H9 (cell line): ENCODE measurements around the gene ZNF853. TPM values are rescaled to one million over a fixed set of nuclear protein-coding genes. Genes with fewer than 3 reads are reported as not detected.
A peak's percentile ranks its signal among the peaks of the same experiment; 100 is the strongest.

Source experiments
- DNase-seq: peaks from one replicate; pipeline ENCODE4 v3.0.0-alpha.2; 2017
- H2AFZ ChIP-seq: one replicate; pipeline ENCODE4 v1.6.1; 2013; ENCODE audit warnings: mild to moderate bottlenecking, low read length, control low read depth, moderate library complexity
- H2AK5ac ChIP-seq: 2 replicates; pipeline ENCODE4 v1.6.1; 2013; ENCODE audit warnings: low read length, control low read depth, mixed read lengths; ENCODE audit not compliant: insufficient read length
- H2BK120ac ChIP-seq: one replicate; pipeline ENCODE4 v1.6.1; 2013; ENCODE audit warnings: low read depth, mild to moderate bottlenecking, low read length, control low read depth, inconsistent platforms; ENCODE audit not compliant: poor library complexity, severe bottlenecking
- H2BK12ac ChIP-seq: 2 replicates; pipeline ENCODE4 v1.6.1; 2013; ENCODE audit warnings: low read length, control low read depth, mixed read lengths, low read depth; ENCODE audit not compliant: insufficient read length
- H2BK15ac ChIP-seq: 2 replicates; pipeline ENCODE4 v1.6.1; 2013; ENCODE audit warnings: low read depth, low read length, control low read depth
- H2BK20ac ChIP-seq: one replicate; pipeline ENCODE4 v1.6.1; 2013; ENCODE audit warnings: low read depth, mild to moderate bottlenecking, low read length, control low read depth, inconsistent platforms; ENCODE audit not compliant: poor library complexity, severe bottlenecking
- H2BK5ac ChIP-seq: 2 replicates; pipeline ENCODE4 v1.6.1; 2013; ENCODE audit warnings: low read length, control low read depth, mixed read lengths; ENCODE audit not compliant: insufficient read length
- H3K14ac ChIP-seq: 2 replicates; pipeline ENCODE4 v1.6.1; 2013; ENCODE audit warnings: low read length, control low read depth; ENCODE audit not compliant: insufficient read depth
- H3K18ac ChIP-seq: 2 replicates; pipeline ENCODE4 v1.6.1; 2013; ENCODE audit warnings: low read depth, mild to moderate bottlenecking, mixed read lengths, low read length, control low read depth; ENCODE audit not compliant: insufficient read length
- H3K23ac ChIP-seq: 2 replicates; pipeline ENCODE4 v1.6.1; 2013; ENCODE audit warnings: low read length, control low read depth, mixed read lengths, low read depth; ENCODE audit not compliant: insufficient read length
- H3K23me2 ChIP-seq: 2 replicates; pipeline ENCODE4 v1.6.1; 2013; ENCODE audit warnings: low read depth, mild to moderate bottlenecking, mixed read lengths, low read length, control low read depth; ENCODE audit not compliant: insufficient read length, poor library complexity, severe bottlenecking
- H3K27ac ChIP-seq: 2 replicates; pipeline ENCODE4 v1.5.1; 2013; ENCODE audit warnings: low read length, control low read depth, mixed read lengths, low read depth; ENCODE audit not compliant: insufficient read length
- H3K27me3 ChIP-seq: 2 replicates; pipeline ENCODE4 v1.6.1; 2013; ENCODE audit warnings: low read length, control low read depth, inconsistent platforms; ENCODE audit not compliant: insufficient read depth
- H3K4ac ChIP-seq: 2 replicates; pipeline ENCODE4 v1.6.1; 2013; ENCODE audit warnings: low read depth, mild to moderate bottlenecking, control low read depth, inconsistent platforms, low read length, moderate library complexity
- H3K4me1 ChIP-seq: 2 replicates; pipeline ENCODE4 v1.6.1; 2013; ENCODE audit warnings: low read length, control low read depth, inconsistent platforms; ENCODE audit not compliant: insufficient read depth
- H3K4me2 ChIP-seq: 2 replicates; pipeline ENCODE4 v1.6.1; 2013; ENCODE audit warnings: low read length, control low read depth, mixed read lengths; ENCODE audit not compliant: insufficient read length, insufficient read depth
- H3K56ac ChIP-seq: 2 replicates; pipeline ENCODE4 v1.6.1; 2013; ENCODE audit warnings: low read depth, mild to moderate bottlenecking, mixed read lengths, low read length, control low read depth; ENCODE audit not compliant: insufficient read length
- H3K79me1 ChIP-seq: 2 replicates; pipeline ENCODE4 v1.6.1; 2013; ENCODE audit warnings: low read depth, mild to moderate bottlenecking, moderate library complexity, low read length, control low read depth, inconsistent platforms; ENCODE audit not compliant: insufficient read depth, poor library complexity, severe bottlenecking
- H3K79me2 ChIP-seq: 2 replicates; pipeline ENCODE4 v1.6.1; 2013; ENCODE audit warnings: low read length, control low read depth, inconsistent platforms; ENCODE audit not compliant: insufficient read depth
- H3K9ac ChIP-seq: 2 replicates; pipeline ENCODE4 v1.6.1; 2013; ENCODE audit warnings: low read length, control low read depth, mixed read lengths; ENCODE audit not compliant: insufficient read length; ENCODE audit errors: extremely low read depth
- H3K9me3 ChIP-seq: one replicate; pipeline ENCODE4 v1.6.1; 2013; ENCODE audit warnings: low read depth, low read length, inconsistent platforms; ENCODE audit not compliant: control insufficient read depth
- H3T11ph ChIP-seq: one replicate; pipeline ENCODE4 v1.6.1; 2013; ENCODE audit warnings: mild to moderate bottlenecking, low read length, control low read depth, inconsistent platforms
- H4K20me1 ChIP-seq: one replicate; pipeline ENCODE4 v1.6.1; 2013; ENCODE audit not compliant: control insufficient read depth, insufficient read length, insufficient read depth
- H4K5ac ChIP-seq: 2 replicates; pipeline ENCODE4 v1.6.1; 2013; ENCODE audit warnings: low read depth, mild to moderate bottlenecking, mixed read lengths, low read length, control low read depth; ENCODE audit not compliant: insufficient read length
- H4K8ac ChIP-seq: replicated peaks from 2 replicates; pipeline ENCODE4 v1.6.1; 2013; ENCODE audit warnings: low read length, control low read depth, mixed read lengths, low read depth; ENCODE audit not compliant: insufficient read length
- H4K91ac ChIP-seq: 2 replicates; pipeline ENCODE4 v1.6.1; 2013; ENCODE audit warnings: low read depth, mild to moderate bottlenecking, moderate library complexity, mixed read lengths, low read length, control low read depth; ENCODE audit not compliant: insufficient read length
- H3K27ac Mint-ChIP-seq, 3 experiments: 2 replicates in 2 of 3; 3 replicates in 1 of 3; pipeline ENCODE4 v1.8.0; 2020 to 2021; ENCODE audit warnings: mixed read lengths in 3 of 3, mild to moderate bottlenecking in 1 of 3, moderate library complexity in 1 of 3
- H3K27me3 Mint-ChIP-seq: 2 replicates; pipeline ENCODE4 v1.8.0; 2021; ENCODE audit warnings: low read depth, mild to moderate bottlenecking, moderate library complexity, mixed read lengths
- H3K36me3 Mint-ChIP-seq, 3 experiments: 2 replicates in 2 of 3; 3 replicates in 1 of 3; pipeline ENCODE4 v1.8.0; 2020 to 2021; ENCODE audit warnings: low read depth in 3 of 3, mixed read lengths in 3 of 3; ENCODE audit not compliant: insufficient read depth in 1 of 3
- H3K4me1 Mint-ChIP-seq, 2 experiments: 2 replicates each; pipeline ENCODE4 v1.8.0; 2020; ENCODE audit warnings: mixed read lengths in 2 of 2
- H3K4me3 Mint-ChIP-seq, 2 experiments: 2 replicates in 1 of 2; 3 replicates in 1 of 2; pipeline ENCODE4 v1.8.0; 2020 to 2021; ENCODE audit warnings: mild to moderate bottlenecking in 2 of 2, mixed read lengths in 2 of 2, moderate library complexity in 1 of 2
- H3K9me3 Mint-ChIP-seq, 2 experiments: 2 replicates in 1 of 2; 3 replicates in 1 of 2; pipeline ENCODE4 v1.8.0; 2020; ENCODE audit warnings: mild to moderate bottlenecking in 2 of 2, mixed read lengths in 2 of 2, moderate library complexity in 1 of 2
- CTCF ChIP-seq: fragments of 200-600 bp; sonication (generic); conservative IDR thresholded peaks from 3 replicates; pipeline ENCODE4 v1.8.0; 2021; ENCODE audit warnings: antibody characterized with exemption, mild to moderate bottlenecking
- WGBS: extraction: QIAGEN DNeasy Blood & Tissue Kit; methylation state at CpG from one replicate; pipeline ENCODE4 v1.1.7; 2013; ENCODE audit warnings: missing lambda C conversion rate, low lambda C conversion rate, mixed read lengths; ENCODE audit not compliant: insufficient read length; ENCODE audit errors: extremely low coverage; 5-methylcytosine and 5-hydroxymethylcytosine counted together
- total RNA-seq: library from RNA; stranded (reverse); gene quantifications from 2 replicates; pipeline ENCODE4 v1.2.1, GENCODE V29; 2021

Gene ZNF853
- total RNA-seq, 1 experiment from 2014 or later: 9.6 TPM

- Histone ChIP-seq H2AFZ (no peak overlapping the region), H3K4ac (no peak overlapping the region), H3K18ac (no peak overlapping the region), H4K20me1 (no peaks in the 10 kb centered on the region), H3K23me2 (no peaks in the 10 kb centered on the region), H3K23ac (no peak overlapping the region), H3K27ac (no peak overlapping the region), H3K56ac (no peak overlapping the region), H2BK20ac (no peak overlapping the region), H3T11ph (no peak overlapping the region), H2BK120ac (no peak overlapping the region), H3K9ac (no peak overlapping the region), H4K5ac (no peak overlapping the region), H2AK5ac (no peak overlapping the region), H3K4me2 (no peak overlapping the region), H3K79me2 (no peaks in the 10 kb centered on the region), H3K14ac (no peak overlapping the region), H2BK5ac (no peak overlapping the region), H3K79me1 (no peaks in the 10 kb centered on the region), H3K4me1 (no peaks in the 10 kb centered on the region), H4K8ac (no peak overlapping the region), H2BK12ac (no peak overlapping the region), H3K9me3 (no peaks in the 10 kb centered on the region), H2BK15ac (no peak overlapping the region), H4K91ac (no peak overlapping the region), H3K27me3 (no peaks in the 10 kb centered on the region)
- no CpG with 5 or more reads among the region's 12 CpGs for WGBS
- Mint-ChIP-seq H3K27me3 (no peaks in the 10 kb centered on the region), H3K27ac (peak overlapping the region in 1 of 3 experiments; percentile 49; a peak in 1 of 7 replicates), H3K9me3 (peaks cover 0 to 4% of the 10 kb centered on the region in 2 experiments; a peak in 2 of 5 replicates), H3K4me1 (no peaks in the 10 kb centered on the region), H3K36me3 (peaks cover 15 to 26% (median 26%) of the 10 kb centered on the region in 3 experiments), H3K4me3 (no peak overlapping the region)
- DNase-seq: no peak
- no peak for TF ChIP-seq CTCF
Observed at GRCh38 chr7:6650521-6651011, 35.2 kb downstream of the ZNF853 start.
